Measurements from ENCODE around the gene EGFLAM.

DNA sequence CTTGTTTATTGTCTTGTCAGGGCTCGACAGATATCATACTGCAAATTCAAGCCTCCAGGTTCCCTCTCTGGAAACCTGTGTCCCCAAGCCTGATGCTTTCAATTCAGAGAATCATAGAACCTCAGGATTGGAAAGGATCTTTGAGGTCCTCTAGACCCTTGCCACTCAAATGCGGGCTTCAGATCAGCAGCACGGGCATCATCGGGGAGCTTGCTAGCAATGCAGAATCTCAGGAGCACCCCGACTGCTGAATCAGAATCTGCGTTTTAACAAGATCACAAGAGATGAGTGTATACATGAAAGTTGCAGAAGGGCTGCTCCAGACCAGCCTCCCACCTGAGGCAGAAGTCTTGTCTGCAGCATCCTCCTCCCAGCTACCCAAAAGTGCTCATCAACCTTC, 13.1 kb upstream of the EGFLAM start:
- TF ChIP-seq SMC3 (IDR thresholded peaks at IDR 0.05; ENCODE audit: borderline replicate concordance, low read length) (no peak), GABPA (IDR thresholded peaks at IDR 0.05; ENCODE audit: low read depth) (no peak), USF2 (IDR thresholded peaks at IDR 0.05; ENCODE audit: borderline replicate concordance, low read depth, low read length) (no peak), CTCF (IDR thresholded peaks at IDR 0.05 in 2 of 3, conservative IDR thresholded peaks at IDR 0.05 in 1 of 3; ENCODE audit: control insufficient read depth in 2 of 3, extremely low read depth in 1 of 3, insufficient read depth in 1 of 3, low read depth in 3 of 3, low read length in 3 of 3) (no peak), EP300 (IDR thresholded peaks at IDR 0.05; ENCODE audit: borderline replicate concordance in 1 of 2, control insufficient read depth in 1 of 2, low read depth in 2 of 2, low read length in 2 of 2) (no peak), FOS (IDR thresholded peaks at IDR 0.05; ENCODE audit: borderline replicate concordance, extremely low read depth, insufficient read length) (no peak), RBBP5 (conservative IDR thresholded peaks at IDR 0.05) (no peak)

All from GM12878 (cell line).